Stimulated activated naive CD8-positive, alpha-beta T cell treated with anti-CD3 and anti-CD28 coated beads, Interleukin-15, amount 100 ng/mL, for 72 hours (primary cell): ENCODE results near the gene PDXDC1.
A peak's percentile ranks its signal among the peaks of the same experiment; 100 is the strongest.
"Not testable (repeated sequence)": the region's sequence is repeated elsewhere in the genome, so short reads cannot be mapped to it uniquely, and the experiment has no call there.

ENCODE experiments used
- ATAC-seq: fragments of 150-1000 bp; cut with Tn5 transposase; 2 replicates; pipeline ENCODE4 v1.10.0; 2021; ENCODE audit warnings: mild to moderate bottlenecking, moderate library complexity
- DNase-seq, 2 donors: peaks; one replicate each; pipeline ENCODE4 v3.0.0; 2021 to 2022
- H3K27ac Mint-ChIP-seq, 2 donors: one replicate each; pipeline ENCODE4 v1.8.0; 2022; ENCODE audit warnings: mild to moderate bottlenecking in 2 of 2, mixed read lengths in 2 of 2, moderate library complexity in 2 of 2
- H3K27me3 Mint-ChIP-seq: one replicate; pipeline ENCODE4 v1.8.0; 2022; ENCODE audit warnings: mixed read lengths
- H3K4me1 Mint-ChIP-seq: one replicate; pipeline ENCODE4 v1.8.0; 2022; ENCODE audit warnings: mild to moderate bottlenecking, mixed read lengths
- H3K4me3 Mint-ChIP-seq, 2 donors: one replicate each; pipeline ENCODE4 v1.8.0; 2022; ENCODE audit warnings: mild to moderate bottlenecking in 2 of 2, mixed read lengths in 2 of 2, moderate library complexity in 1 of 2
- H3K9me3 Mint-ChIP-seq, 2 donors: one replicate each; pipeline ENCODE4 v1.8.0; 2022; ENCODE audit warnings: mixed read lengths in 2 of 2

PDXDC1 gene

DNA sequence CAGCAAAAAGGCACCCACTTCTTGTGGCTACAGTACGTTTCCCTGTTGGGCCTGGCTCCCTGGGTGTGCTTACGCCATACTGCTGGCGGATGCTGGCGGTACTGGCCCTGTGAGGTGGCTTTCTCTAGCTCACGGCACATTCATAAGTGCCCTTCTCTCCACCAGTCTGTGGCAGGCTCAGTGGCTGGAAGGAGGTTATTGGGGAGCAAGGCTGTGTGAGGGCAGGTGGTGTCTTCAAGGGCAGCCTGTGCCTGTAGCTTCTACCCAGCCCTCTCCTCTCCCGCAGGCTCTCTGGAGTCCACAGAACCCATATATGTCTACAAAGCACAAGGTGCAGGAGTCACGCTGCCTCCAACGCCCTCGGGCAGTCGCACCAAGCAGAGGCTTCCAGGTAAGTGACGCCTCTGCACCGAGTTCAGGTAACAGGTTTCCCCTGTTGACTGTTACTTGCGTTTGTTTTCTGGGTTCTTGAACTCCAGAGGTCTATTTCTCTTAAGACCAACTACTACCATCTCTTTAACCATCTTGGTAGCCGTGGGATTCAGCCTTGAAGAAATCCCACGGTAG lies 60.4 kb downstream of the PDXDC1 start:
- ATAC-seq (no peak), DNase-seq (no peak)
- Mint-ChIP-seq H3K4me1 (peaks cover 12% of the 10 kb centered on the region), H3K27me3 (no peaks in the 10 kb centered on the region), H3K9me3 (no peaks in the 10 kb centered on the region), H3K4me3 (no peak overlapping the region), H3K27ac (peak overlapping the region in 1 of 2 donors; percentile 12)

DNA sequence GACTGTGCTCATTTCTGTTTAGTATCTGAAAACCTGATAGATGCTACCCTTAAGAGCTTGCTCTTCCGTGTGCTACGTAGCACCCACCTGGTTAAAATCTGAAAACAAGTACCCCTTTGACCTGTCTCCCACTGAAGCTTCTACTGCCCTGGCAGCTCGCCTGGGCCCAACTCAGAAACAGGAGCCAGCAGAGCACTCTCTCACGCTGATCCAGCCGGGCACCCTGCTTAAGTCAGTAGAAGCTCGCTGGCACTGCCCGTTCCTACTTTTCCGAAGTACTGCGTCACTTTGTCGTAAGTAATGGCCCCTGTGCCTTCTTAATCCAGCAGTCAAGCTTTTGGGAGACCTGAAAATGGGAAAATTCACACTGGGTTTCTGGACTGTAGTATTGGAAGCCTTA lies 62.2 kb downstream of the PDXDC1 start:
- no peak for DNase-seq
- ATAC-seq: no peak
- Mint-ChIP-seq H3K4me1 (no peaks in the 10 kb centered on the region), H3K27me3 (no peaks in the 10 kb centered on the region), H3K27ac (no peak overlapping the region), H3K9me3 (no peaks in the 10 kb centered on the region), H3K4me3 (no peak overlapping the region)

- ATAC-seq (no peak), DNase-seq (no peak)
- Mint-ChIP-seq H3K27ac (no peak overlapping the region), H3K4me1 (no peaks in the 10 kb centered on the region), H3K9me3 (no peaks in the 10 kb centered on the region), H3K4me3 (no peak overlapping the region), H3K27me3 (no peaks in the 10 kb centered on the region)
These were observed 62.9 kb downstream of the PDXDC1 start for GRCh38 chr16:15037745-15038144.

DNA sequence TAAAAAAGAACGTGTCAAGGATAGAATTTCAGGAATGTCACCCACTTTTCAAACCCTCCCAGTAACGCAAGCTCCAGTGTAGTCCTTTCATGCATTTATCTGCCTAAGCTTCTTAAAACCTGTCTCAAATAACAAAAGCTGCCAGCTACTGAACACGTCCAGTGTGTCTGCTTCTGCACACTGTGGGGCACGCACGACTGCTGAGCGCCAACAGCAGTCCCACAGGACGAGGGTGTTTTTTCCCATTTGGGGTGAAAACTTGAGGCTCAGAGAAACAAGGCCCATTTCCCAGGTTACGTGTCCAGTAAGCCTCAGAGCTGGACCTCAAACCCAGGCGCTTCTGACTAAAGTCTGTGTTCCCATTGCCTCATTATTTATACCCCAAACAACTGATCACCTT lies 63.9 kb downstream of the PDXDC1 start:
- peak overlapping the region in 1 of 2 donors; percentile 19 for H3K27ac Mint-ChIP-seq

DNA sequence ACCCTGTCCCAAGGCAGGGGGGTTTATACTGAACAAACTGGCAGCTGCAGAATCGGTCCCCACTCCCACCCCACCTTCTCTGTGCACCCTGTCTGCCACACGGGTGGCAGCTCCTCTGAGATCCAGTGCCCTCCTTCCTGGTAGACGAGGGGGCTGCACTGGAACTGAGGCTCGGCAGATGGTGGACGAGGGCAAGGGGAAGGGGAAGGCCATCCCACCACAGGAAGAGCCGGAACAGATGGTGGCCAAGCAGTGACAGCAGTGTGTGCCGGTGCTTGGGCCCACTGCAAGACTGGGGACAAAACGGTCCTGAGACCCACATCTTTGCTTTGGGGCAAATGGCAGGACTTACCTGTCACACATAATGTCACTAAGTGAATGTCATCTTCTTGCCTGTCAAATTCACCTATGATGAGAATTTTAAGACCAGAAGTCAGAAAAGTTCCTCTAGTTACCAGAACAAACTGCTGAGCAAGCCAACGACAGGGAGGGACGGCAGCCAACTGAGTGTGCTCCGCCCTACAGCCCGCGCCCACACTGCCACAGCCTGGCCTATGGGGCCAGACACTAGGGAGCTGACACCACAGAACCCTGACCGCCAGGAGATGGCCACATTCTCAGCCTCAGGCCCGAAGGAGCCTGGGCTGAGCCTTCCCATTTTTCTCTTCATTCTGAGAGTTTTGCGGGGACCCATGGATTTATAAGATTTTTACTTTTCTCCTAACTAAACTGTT lies 66.6 kb downstream of the PDXDC1 start:
- Mint-ChIP-seq H3K4me1 (no peaks in the 10 kb centered on the region), H3K4me3 (no peak overlapping the region), H3K9me3 (no peaks in the 10 kb centered on the region), H3K27ac (peak overlapping the region in 1 of 2 donors; percentile 48), H3K27me3 (no peaks in the 10 kb centered on the region)
- no peak for ATAC-seq
- DNase-seq: no peak

More for the DNA sequence above, 63.9 kb downstream of the PDXDC1 start:
- Mint-ChIP-seq H3K4me3 (no peak overlapping the region), H3K4me1 (no peaks in the 10 kb centered on the region), H3K9me3 (no peaks in the 10 kb centered on the region), H3K27me3 (no peaks in the 10 kb centered on the region)
- DNase-seq (no peak), ATAC-seq (no peak)

GRCh38 chr16:15043344-15043743 lies 68.5 kb downstream of the PDXDC1 start:
- H3K4me3 Mint-ChIP-seq: no peak overlapping the region
- peak overlapping the region in 1 of 2 donors; percentile 22 for H3K27ac Mint-ChIP-seq
- no peaks in the 10 kb centered on the region for H3K9me3 Mint-ChIP-seq
- H3K4me1 Mint-ChIP-seq: no peaks in the 10 kb centered on the region
- no peaks in the 10 kb centered on the region for H3K27me3 Mint-ChIP-seq
- ATAC-seq: no peak
- DNase-seq: no peak

GRCh38 chr16:15044286-15044685 lies 69.5 kb downstream of the PDXDC1 start:
- Mint-ChIP-seq H3K9me3 (no peaks in the 10 kb centered on the region), H3K4me3 (no peak overlapping the region), H3K4me1 (no peaks in the 10 kb centered on the region), H3K27me3 (no peaks in the 10 kb centered on the region), H3K27ac (peak overlapping the region in 1 of 2 donors; percentile 65)
- ATAC-seq (no peak), DNase-seq (no peak)

GRCh38 chr16:15045270-15045669 lies 70.4 kb downstream of the PDXDC1 start:
- H3K27me3 Mint-ChIP-seq, H3K27ac Mint-ChIP-seq, DNase-seq, ATAC-seq, H3K4me3 Mint-ChIP-seq, H3K4me1 Mint-ChIP-seq, H3K9me3 Mint-ChIP-seq: not testable (repeated sequence)

- H3K4me1 Mint-ChIP-seq: peaks cover 2% of the 10 kb centered on the region
- H3K4me3 Mint-ChIP-seq: no peak overlapping the region
- no peaks in the 10 kb centered on the region for H3K27me3 Mint-ChIP-seq
- ATAC-seq (no peak), DNase-seq (no peak)
- H3K9me3 Mint-ChIP-seq: no peaks in the 10 kb centered on the region
- H3K27ac Mint-ChIP-seq: peak overlapping the region in 1 of 2 donors; percentile 91
These were observed 72.0 kb downstream of the PDXDC1 start for GRCh38 chr16:15046692-15047376.

GRCh38 chr16:15049581-15050180 lies 74.9 kb downstream of the PDXDC1 start:
- ATAC-seq: no peak
- DNase-seq: no peak
- Mint-ChIP-seq H3K27me3 (no peaks in the 10 kb centered on the region), H3K4me1 (peaks cover 15% of the 10 kb centered on the region), H3K4me3 (no peak overlapping the region), H3K27ac (no peak overlapping the region), H3K9me3 (no peaks in the 10 kb centered on the region)

- ATAC-seq, H3K27ac Mint-ChIP-seq, H3K4me3 Mint-ChIP-seq, H3K27me3 Mint-ChIP-seq, DNase-seq, H3K9me3 Mint-ChIP-seq: not testable (repeated sequence)
- peaks cover 20% of the 10 kb centered on the region for H3K4me1 Mint-ChIP-seq
These were observed 75.6 kb downstream of the PDXDC1 start for GRCh38 chr16:15050440-15050839.

- DNase-seq (no peak), ATAC-seq (no peak)
- no peak overlapping the region for H3K27ac Mint-ChIP-seq
- no peaks in the 10 kb centered on the region for H3K9me3 Mint-ChIP-seq
- H3K27me3 Mint-ChIP-seq: no peaks in the 10 kb centered on the region
- peaks cover 26% of the 10 kb centered on the region for H3K4me1 Mint-ChIP-seq
- no peak overlapping the region for H3K4me3 Mint-ChIP-seq
These were observed 76.6 kb downstream of the PDXDC1 start for GRCh38 chr16:15051387-15051951.

- ATAC-seq: no peak
- no peak overlapping the region for H3K4me3 Mint-ChIP-seq
- peaks cover 30% of the 10 kb centered on the region for H3K4me1 Mint-ChIP-seq
- no peaks in the 10 kb centered on the region for H3K27me3 Mint-ChIP-seq
- H3K27ac Mint-ChIP-seq: no peak overlapping the region
- no peak for DNase-seq
- H3K9me3 Mint-ChIP-seq: no peaks in the 10 kb centered on the region
These were observed 78.1 kb downstream of the PDXDC1 start for GRCh38 chr16:15052747-15053476.

DNA sequence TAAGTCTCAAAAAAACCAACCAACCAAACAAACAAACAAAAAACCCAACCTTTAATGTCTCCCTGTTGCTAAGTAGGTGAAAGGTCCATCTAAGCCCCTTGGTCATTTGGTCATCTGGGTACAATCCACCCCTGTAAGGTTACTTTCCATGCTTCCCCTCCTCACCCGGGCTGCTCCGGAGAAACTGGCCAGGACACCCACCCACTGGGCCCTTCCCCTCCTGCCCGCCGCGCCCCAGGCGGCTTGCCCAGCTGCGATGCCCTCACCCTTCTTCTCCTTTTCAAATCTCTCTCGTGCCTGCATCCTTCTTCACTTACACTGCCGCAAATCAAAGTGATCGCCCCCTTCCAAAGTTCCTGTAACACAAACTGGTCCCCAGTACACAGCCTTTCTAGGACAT lies 79.1 kb downstream of the PDXDC1 start:
- no peak overlapping the region for H3K27ac Mint-ChIP-seq
- DNase-seq (no peak), ATAC-seq (no peak)
- peak overlapping the region in 1 of 2 donors; percentile 82 for H3K4me3 Mint-ChIP-seq
- no peaks in the 10 kb centered on the region for H3K9me3 Mint-ChIP-seq
- no peaks in the 10 kb centered on the region for H3K27me3 Mint-ChIP-seq
- peaks cover 30% of the 10 kb centered on the region for H3K4me1 Mint-ChIP-seq
